GM21825 (cell line): ENCODE data around the gene SMTN.
A peak's percentile ranks its signal among the peaks of the same experiment; 100 is the strongest.
"Not testable (repeated sequence)": the region's sequence is repeated elsewhere in the genome, so short reads cannot be mapped to it uniquely, and the experiment has no call there.

ENCODE experiments used
- ATAC-seq: cut with Tn5 transposase; IDR thresholded peaks from one replicate; pipeline ENCODE4 v1.9.1; 2021; ENCODE audit warnings: mild to moderate bottlenecking, moderate library complexity; ENCODE audit not compliant: unreplicated experiment

The SMTN gene

GRCh38 chr22:31080848-31081649, at the start of gene SMTN:
Gene SMTN, plus strand, starts transcription at chr22:31081318. Its CDS starts 1,941 bp downstream, at chr22:31083259.
- peak; percentile 47 for ATAC-seq

- ATAC-seq = no peak
These were observed 44.2 kb upstream of the SMTN start for GRCh38 chr22:31036671-31037550.

GRCh38 chr22:31038686-31039085, 42.4 kb upstream of the SMTN start:
- ATAC-seq = no peak

DNA sequence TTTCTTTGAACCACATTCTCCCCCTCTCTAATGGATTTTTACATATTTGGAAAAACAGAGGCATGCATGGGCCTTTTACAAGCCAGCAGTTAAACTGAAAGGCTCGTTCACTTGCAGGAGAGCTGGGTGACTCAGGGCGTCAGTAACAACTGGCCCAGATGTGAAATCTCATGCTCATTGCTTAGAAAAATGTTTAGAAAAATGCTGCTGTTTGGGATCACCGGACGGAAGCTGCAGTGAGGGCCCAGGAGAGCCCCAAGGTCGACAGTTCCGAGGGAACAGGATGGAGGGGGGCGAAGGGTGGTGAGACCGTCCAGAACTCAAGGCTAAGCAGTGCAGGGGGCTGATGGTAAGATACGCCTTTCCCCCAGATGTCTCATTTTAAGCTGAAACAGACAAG, 41.7 kb upstream of the SMTN start:
- ATAC-seq = no peak

GRCh38 chr22:31040542-31041398, 40.3 kb upstream of the SMTN start:
- ATAC-seq = no peak

GRCh38 chr22:31044262-31044861, 36.8 kb upstream of the SMTN start:
- ATAC-seq = no peak

- no peak for ATAC-seq
These were observed 35.1 kb upstream of the SMTN start for GRCh38 chr22:31045900-31046538.

DNA sequence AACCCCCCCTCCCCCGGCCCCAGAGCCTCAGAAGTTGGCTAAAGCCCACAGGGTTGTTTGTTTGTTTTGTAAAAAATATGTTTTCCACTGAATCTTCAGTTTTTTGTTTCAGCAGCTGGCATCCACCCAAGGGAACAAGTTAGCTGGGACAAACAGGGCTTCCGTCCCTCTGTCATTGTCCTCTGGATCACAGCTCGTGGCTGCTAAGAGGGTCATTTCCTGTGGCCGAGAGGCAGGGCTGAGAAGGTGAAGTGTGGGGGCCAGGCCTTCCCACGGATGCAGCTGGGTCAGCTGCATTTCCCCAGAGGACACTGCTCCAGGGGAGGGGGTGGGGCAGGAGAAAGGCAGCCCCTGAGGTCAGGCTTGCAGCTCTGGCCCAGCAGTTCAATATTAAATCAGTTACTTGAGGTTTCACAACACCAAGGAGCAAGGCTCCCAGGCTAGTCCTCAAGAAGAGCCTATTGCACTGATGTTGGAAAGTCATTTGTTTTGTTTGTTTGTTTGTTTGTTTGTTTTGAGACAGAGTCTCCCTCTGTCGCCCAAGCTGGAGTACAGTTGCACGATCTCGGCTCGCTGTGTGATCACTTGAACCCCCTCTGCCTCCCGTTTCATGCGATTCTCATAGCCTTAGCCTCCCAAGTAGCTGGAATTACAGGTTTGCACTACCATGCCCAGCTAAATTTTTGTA, 34.4 kb upstream of the SMTN start:
- ATAC-seq = no peak

DNA sequence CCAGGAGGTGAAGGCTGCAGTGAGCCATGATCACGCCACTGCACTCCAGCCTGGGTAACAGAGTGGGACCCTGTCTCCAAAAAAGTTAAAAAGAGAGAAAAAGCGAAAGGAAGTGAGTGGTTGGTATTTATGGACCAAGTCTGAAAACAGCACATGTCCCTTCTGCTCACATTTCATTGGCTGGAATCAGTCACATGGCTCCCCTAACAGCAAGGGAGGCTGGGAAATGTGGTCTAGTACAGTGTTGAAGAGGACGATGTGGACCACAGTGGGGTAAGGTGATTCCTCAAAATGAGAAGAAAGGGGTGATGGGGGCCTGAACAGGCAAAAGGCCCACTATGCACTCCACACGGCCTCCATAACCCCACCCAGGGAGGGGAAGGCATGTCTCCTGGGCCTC, 32.5 kb upstream of the SMTN start:
- ATAC-seq = no peak

DNA sequence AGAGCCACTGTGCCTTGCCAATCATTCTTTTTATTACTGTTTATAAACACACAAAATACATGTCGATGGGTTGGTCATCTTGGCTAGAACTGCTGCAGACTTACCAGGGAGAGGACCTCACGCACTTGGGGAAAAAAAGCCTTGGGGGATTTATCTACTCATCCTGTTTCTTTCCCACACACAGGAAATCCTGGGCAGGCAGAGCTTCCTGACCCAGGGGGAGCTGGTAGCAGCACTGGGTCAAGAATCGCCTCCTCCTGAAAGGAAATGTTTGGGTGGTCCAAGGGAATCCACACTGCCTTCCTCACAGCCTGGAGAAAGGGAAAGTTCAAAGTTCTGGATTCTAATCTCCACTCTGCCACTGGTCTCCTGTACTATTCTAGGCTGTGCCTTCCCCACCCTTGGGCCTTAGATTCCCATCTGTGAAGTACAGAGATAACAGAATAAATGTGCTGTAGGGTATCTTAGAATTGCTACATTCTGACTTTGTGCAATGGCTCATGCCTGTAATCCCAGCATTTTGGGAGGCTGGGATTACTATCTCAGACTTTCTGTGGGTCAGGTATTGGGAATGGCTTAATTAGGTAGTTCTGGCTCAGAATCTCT, 31.2 kb upstream of the SMTN start:
- ATAC-seq = no peak

- no peak for ATAC-seq
These were observed 25.9 kb upstream of the SMTN start for GRCh38 chr22:31055117-31055634.

- no peak for ATAC-seq
These were observed 25.4 kb upstream of the SMTN start for GRCh38 chr22:31055635-31056159.

DNA sequence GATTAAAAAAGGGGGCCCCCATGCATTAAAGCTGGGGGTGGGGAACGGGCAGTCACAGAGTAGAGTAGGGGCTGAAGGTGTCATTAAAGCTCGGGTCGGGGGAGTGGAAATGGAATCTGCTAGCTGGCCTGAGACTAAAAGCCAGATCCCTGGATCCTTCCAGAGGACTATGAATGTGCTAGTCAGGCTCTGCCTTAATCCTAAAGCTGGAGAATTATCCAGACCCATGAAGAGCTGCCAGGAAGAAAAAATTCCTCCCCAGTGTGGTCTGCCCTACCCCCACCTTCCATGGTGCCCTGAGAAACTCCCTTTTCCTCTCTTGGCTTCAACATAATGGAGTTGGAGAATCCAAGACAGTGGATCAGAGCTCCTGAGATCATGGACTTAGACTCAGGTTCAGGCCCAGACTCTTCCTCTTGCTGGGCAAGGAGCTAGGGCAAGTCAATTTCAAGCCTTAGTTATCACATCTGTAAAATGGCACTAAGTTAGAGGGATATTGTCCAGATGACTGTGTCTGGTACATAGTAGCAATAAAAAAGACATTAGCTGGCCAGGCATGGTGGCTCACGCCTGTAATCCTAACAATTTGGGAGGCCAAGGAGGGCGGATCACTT, 24.0 kb upstream of the SMTN start:
- ATAC-seq = no peak

- ATAC-seq = not testable (repeated sequence)
These were observed 21.5 kb upstream of the SMTN start for GRCh38 chr22:31059663-31060062.

DNA sequence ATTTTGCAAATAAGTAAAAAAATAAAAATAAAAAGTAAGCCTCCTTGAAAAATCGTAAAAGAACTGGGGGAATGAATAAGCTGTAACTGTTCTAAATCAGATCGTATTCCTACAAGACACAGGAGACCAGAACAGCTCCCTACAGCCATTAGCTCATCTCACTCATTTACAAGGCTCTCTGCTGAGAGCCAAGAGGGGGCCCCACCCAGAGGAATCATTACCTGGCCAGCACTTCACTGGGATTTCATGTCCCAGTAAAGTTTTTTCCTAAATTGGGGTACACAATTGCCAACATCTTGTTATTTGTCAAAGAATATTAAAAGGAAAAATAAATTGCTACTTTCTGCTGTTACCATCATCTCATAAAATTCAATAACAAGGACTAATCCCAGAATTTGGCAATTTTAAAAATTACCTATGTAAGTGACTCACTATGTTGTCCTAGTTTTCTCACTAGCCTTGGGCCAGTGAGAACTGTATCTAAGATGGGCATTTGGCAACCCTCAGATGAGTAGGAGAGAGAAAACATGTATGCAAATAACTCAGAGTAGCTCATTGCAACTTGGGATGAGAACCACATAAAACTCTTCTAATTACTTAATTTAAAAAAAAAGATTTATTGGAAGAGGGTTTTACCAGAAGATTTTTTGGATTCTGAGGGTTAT, 18.4 kb upstream of the SMTN start:
- no peak for ATAC-seq

DNA sequence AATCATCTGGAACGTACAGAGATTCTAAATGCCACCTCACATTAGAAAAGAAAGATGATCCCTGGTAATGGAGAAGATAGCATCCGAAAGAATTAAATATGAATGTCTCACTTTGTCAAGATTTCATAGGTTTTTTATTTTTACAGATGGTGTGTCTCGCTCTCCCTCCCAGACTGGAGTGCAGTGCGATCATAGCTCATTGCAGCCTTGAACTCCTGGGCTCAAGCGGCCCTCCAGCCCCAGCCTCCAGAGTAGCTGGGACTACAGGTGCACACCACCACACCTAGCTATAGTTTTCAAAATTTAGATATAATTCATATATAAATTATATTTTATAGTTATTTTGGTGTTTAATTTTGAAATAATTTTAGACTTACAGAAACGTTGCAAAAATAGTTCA, 16.7 kb upstream of the SMTN start:
- ATAC-seq = no peak

- ATAC-seq = no peak
These were observed 12.1 kb upstream of the SMTN start for GRCh38 chr22:31068970-31069369.
